GM21447 (cell line): ENCODE results near the gene PINLYP.

Experiments
- ATAC-seq: cut with Tn5 transposase; IDR thresholded peaks from one replicate; pipeline ENCODE4 v1.9.1; 2021; ENCODE audit not compliant: unreplicated experiment

PINLYP gene

GRCh38 chr19:43625918-43626579 lies 50.4 kb downstream of the PINLYP start:
- no peak for ATAC-seq

- no peak for ATAC-seq
Measured at GRCh38 chr19:43626838-43627237, 51.2 kb downstream of the PINLYP start.

DNA sequence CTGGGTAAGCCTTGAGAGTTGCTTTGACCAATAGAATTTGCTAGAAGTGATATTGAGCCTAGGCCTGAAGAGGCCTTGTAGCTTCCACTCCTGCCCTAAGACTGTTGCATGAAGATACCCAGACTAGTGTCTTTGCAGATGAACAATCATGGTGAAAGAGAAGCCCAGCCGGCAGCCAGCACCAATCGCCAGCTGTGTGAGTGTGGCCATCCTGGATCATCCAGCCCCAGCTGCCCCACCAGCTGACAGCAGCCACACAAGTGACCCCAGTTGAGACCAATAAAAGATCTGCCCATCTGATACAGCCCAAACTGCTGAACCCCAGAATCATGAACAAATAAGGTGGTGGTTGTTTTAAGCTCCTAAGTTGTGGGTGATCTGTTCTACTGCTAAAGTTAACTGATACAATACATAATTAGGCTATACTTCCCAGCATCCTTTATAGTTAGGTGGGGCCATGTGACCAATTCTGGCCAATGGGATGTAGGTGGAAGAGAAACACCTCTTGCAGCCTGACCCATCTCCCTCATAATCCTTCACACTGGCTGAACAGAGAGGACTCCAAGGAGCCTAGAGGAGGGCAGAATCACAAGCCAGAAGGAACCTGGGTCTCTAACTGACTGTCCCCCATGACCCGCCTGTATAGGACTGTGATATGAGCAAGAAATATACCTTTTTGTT lies 53.2 kb downstream of the PINLYP start:
- ATAC-seq: no peak

GRCh38 chr19:43631491-43631890 lies 55.9 kb downstream of the PINLYP start:
- ATAC-seq: no peak
